Endodermal cell (in vitro differentiated cells): Measurements from ENCODE around the gene GAP43. TPM values are rescaled to one million over a fixed set of nuclear protein-coding genes. Genes with fewer than 3 reads are reported as not detected.

ENCODE experiments used
- DNase-seq: peaks from one replicate; pipeline ENCODE4 v3.0.0-alpha.2; 2017
- H3K27ac ChIP-seq: 2 replicates; pipeline ENCODE4 v1.5.1; 2013; ENCODE audit warnings: mild to moderate bottlenecking, low read depth, low read length, moderate library complexity
- H3K27me3 ChIP-seq: 2 replicates; pipeline ENCODE4 v1.6.1; 2013; ENCODE audit warnings: mild to moderate bottlenecking, low read length, moderate library complexity; ENCODE audit not compliant: insufficient read depth, control insufficient read depth, poor library complexity, severe bottlenecking
- H3K36me3 ChIP-seq: 2 replicates; pipeline ENCODE4 v1.7.0; 2013; ENCODE audit warnings: mild to moderate bottlenecking, low read length, moderate library complexity; ENCODE audit not compliant: control insufficient read depth, insufficient read depth
- H3K4me1 ChIP-seq: one replicate; pipeline ENCODE4 v1.7.0; 2013; ENCODE audit warnings: low read length; ENCODE audit not compliant: control insufficient read depth, insufficient read depth
- H3K4me3 ChIP-seq: 2 replicates; pipeline ENCODE4 v1.5.1; 2013; ENCODE audit warnings: mild to moderate bottlenecking, low read length, moderate library complexity
- H3K9ac ChIP-seq: 2 replicates; pipeline ENCODE4 v1.6.1; 2013; ENCODE audit warnings: mild to moderate bottlenecking, low read length, moderate library complexity; ENCODE audit not compliant: poor library complexity, severe bottlenecking; ENCODE audit errors: extremely low read depth
- H3K9me3 ChIP-seq: 2 replicates; pipeline ENCODE4 v1.6.1; 2013; ENCODE audit warnings: mild to moderate bottlenecking, low read length, moderate library complexity; ENCODE audit not compliant: control insufficient read depth
- H3K27ac Mint-ChIP-seq: 2 replicates; pipeline ENCODE4 v1.8.0; 2020; ENCODE audit warnings: mixed read lengths
- H3K27me3 Mint-ChIP-seq: 2 replicates; pipeline ENCODE4 v1.8.0; 2021; ENCODE audit warnings: mild to moderate bottlenecking, mixed read lengths; ENCODE audit not compliant: insufficient read depth
- H3K36me3 Mint-ChIP-seq: 2 replicates; pipeline ENCODE4 v1.8.0; 2020; ENCODE audit warnings: low read depth, mixed read lengths
- H3K4me1 Mint-ChIP-seq: 2 replicates; pipeline ENCODE4 v1.8.0; 2020; ENCODE audit warnings: mixed read lengths
- H3K4me3 Mint-ChIP-seq: 2 replicates; pipeline ENCODE4 v1.8.0; 2020; ENCODE audit warnings: mild to moderate bottlenecking, moderate library complexity, mixed read lengths
- H3K9me3 Mint-ChIP-seq: 2 replicates; pipeline ENCODE4 v1.8.0; 2020; ENCODE audit warnings: mild to moderate bottlenecking, mixed read lengths
- CTCF ChIP-seq: fragments of 200-600 bp; sonication (generic); conservative IDR thresholded peaks from 2 replicates; pipeline ENCODE4 v1.5.0; 2021; ENCODE audit warnings: antibody characterized with exemption, mild to moderate bottlenecking
- WGBS, 2 experiments: methylation state at CpG; one replicate each; pipeline versions ENCODE4 v1.1.5 to v1.1.7; 2013; ENCODE audit warnings: missing lambda C conversion rate in 2 of 2, mixed read lengths in 1 of 2; ENCODE audit not compliant: insufficient coverage in 1 of 2, insufficient read length in 1 of 2; 5-methylcytosine and 5-hydroxymethylcytosine counted together
- total RNA-seq, 2 donors: library from RNA; stranded (reverse); fragmentation: NEBNext Ultra II Directional in 1 of 2; extraction: Animal tissue kit (Norgen Biotek cat#: 25700) in 1 of 2; gene quantifications; 2 replicates in 1 of 2; 3 replicates in 1 of 2; pipeline ENCODE4 v1.2.1, GENCODE V29; 2021

The GAP43 gene
- total RNA-seq, 2 donors from 2014 or later, result 1.5 to 8.0 TPM

- no peak overlapping the region for H3K4me3 ChIP-seq
- Mint-ChIP-seq H3K9me3 (no peaks in the 10 kb centered on the region), H3K4me3 (no peak overlapping the region), H3K27me3 (no peaks in the 10 kb centered on the region), H3K36me3 (no peaks in the 10 kb centered on the region), H3K27ac (no peak overlapping the region), H3K4me1 (peaks cover 9% of the 10 kb centered on the region)
- no peaks in the 10 kb centered on the region for H3K36me3 ChIP-seq
- H3K27ac ChIP-seq, result no peak overlapping the region
- no peaks in the 10 kb centered on the region for H3K9me3 ChIP-seq
- no peak for DNase-seq
- no peaks in the 10 kb centered on the region for H3K4me1 ChIP-seq
- no peak for TF ChIP-seq CTCF
- H3K9ac ChIP-seq, result no peak overlapping the region
- H3K27me3 ChIP-seq, result no peaks in the 10 kb centered on the region
Observed at GRCh38 chr3:115695090-115695489, 71.8 kb downstream of the GAP43 start.

GRCh38 chr3:115697263-115698053 lies 74.1 kb downstream of the GAP43 start:
- WGBS, 2 experiments, result 82 to 95% methylated on average over 2 to 4 of the region's 7 CpGs
- no peak overlapping the region for H3K27ac ChIP-seq
- H3K36me3 Mint-ChIP-seq, result no peaks in the 10 kb centered on the region
- no peak overlapping the region for H3K4me3 Mint-ChIP-seq
- TF ChIP-seq CTCF, result no peak
- H3K36me3 ChIP-seq, result no peaks in the 10 kb centered on the region
- H3K9me3 Mint-ChIP-seq, result no peaks in the 10 kb centered on the region
- DNase-seq, result no peak
- no peak overlapping the region for H3K27ac Mint-ChIP-seq
- H3K9ac ChIP-seq, result no peak overlapping the region
- peaks cover 9% of the 10 kb centered on the region for H3K4me1 Mint-ChIP-seq
- H3K9me3 ChIP-seq, result peaks cover 12% of the 10 kb centered on the region
- no peaks in the 10 kb centered on the region for H3K4me1 ChIP-seq
- H3K27me3 Mint-ChIP-seq, result no peaks in the 10 kb centered on the region
- H3K4me3 ChIP-seq, result no peak overlapping the region
- no peaks in the 10 kb centered on the region for H3K27me3 ChIP-seq

- Mint-ChIP-seq H3K4me3 (no peak overlapping the region), H3K36me3 (peaks cover 2% of the 10 kb centered on the region), H3K9me3 (no peaks in the 10 kb centered on the region), H3K27ac (peak overlapping the region; percentile 35), H3K4me1 (peaks cover 7% of the 10 kb centered on the region), H3K27me3 (no peaks in the 10 kb centered on the region)
- DNase-seq, result peak; percentile 73
- 47 to 68% methylated on average over 6 to 8 of the region's 8 CpGs for WGBS, 2 experiments
- Histone ChIP-seq H3K27me3 (no peaks in the 10 kb centered on the region), H3K27ac (peak overlapping the region; percentile 92), H3K4me1 (no peaks in the 10 kb centered on the region), H3K9ac (no peak overlapping the region), H3K36me3 (no peaks in the 10 kb centered on the region), H3K9me3 (peaks cover 27% of the 10 kb centered on the region), H3K4me3 (no peak overlapping the region)
- no peak for TF ChIP-seq CTCF
Observed at GRCh38 chr3:115698851-115699591, 75.7 kb downstream of the GAP43 start.
